H1 (cell line): ENCODE results near the gene ZNF48. TPM values are rescaled to one million over a fixed set of nuclear protein-coding genes. Genes with fewer than 3 reads are reported as not detected.

Source experiments
- CTCF ChIA-PET: fragments of 300-600 bp; sonication (Branson Sonifier 250); formaldehyde crosslinking; loops from one replicate; lab custom pipeline; 2021; ENCODE audit not compliant: partially characterized antibody; lab: Charles Lee
- POLR2A ChIA-PET: fragments of 300-600 bp; sonication (Branson Sonifier 250); formaldehyde crosslinking; loops from one replicate; lab custom pipeline; 2021; ENCODE audit warnings: inconsistent platforms; ENCODE audit not compliant: partially characterized antibody; lab: Charles Lee
- DNase-seq, 2 experiments: peaks; one replicate each; pipeline versions ENCODE4 v3.0.0 to v3.0.0-alpha.2; 2010 to 2022; ENCODE audit warnings: low spot score in 2 of 2, low read depth in 1 of 2, mixed read lengths in 1 of 2
- FAIRE-seq: peaks from 2 replicates; lab custom pipeline; 2011; peaks lifted over from hg19 to GRCh38; lab: Jason Lieb, UNC
- H2AFZ ChIP-seq: 2 replicates; pipeline ENCODE4 v1.8.1; 2012; ENCODE audit warnings: low read length, inconsistent platforms
- H2AK5ac ChIP-seq: 2 replicates; pipeline ENCODE4 v1.6.1; 2013; ENCODE audit warnings: low read depth, low read length
- H2BK120ac ChIP-seq: replicated peaks from 2 replicates; pipeline ENCODE3; 2013; ENCODE audit warnings: low read depth, low read length, inconsistent platforms
- H2BK12ac ChIP-seq: 2 replicates; pipeline ENCODE4 v1.6.1; 2013; ENCODE audit warnings: low read depth, low read length
- H2BK15ac ChIP-seq: 2 replicates; pipeline ENCODE4 v1.6.1; 2013; ENCODE audit warnings: low read length
- H2BK20ac ChIP-seq: 2 replicates; pipeline ENCODE4 v1.6.1; 2013; ENCODE audit warnings: low read length
- H2BK5ac ChIP-seq: 2 replicates; pipeline ENCODE4 v1.6.1; 2013; ENCODE audit warnings: low read depth, low read length
- H3K14ac ChIP-seq: 2 replicates; pipeline ENCODE4 v1.6.1; 2013; ENCODE audit warnings: inconsistent platforms; ENCODE audit not compliant: insufficient read length
- H3K18ac ChIP-seq: 2 replicates; pipeline ENCODE4 v1.6.1; 2013; ENCODE audit warnings: low read length; ENCODE audit errors: extremely low read depth
- H3K23ac ChIP-seq: 2 replicates; pipeline ENCODE4 v1.6.1; 2013; ENCODE audit warnings: inconsistent platforms; ENCODE audit not compliant: insufficient read length
- H3K23me2 ChIP-seq: 2 replicates; pipeline ENCODE4 v1.6.1; 2013; ENCODE audit warnings: low read depth, low read length
- H3K27ac ChIP-seq: 2 replicates; pipeline ENCODE4 v1.6.1; 2011; ENCODE audit warnings: low read depth, low read length, inconsistent platforms
- H3K27me3 ChIP-seq, 4 experiments: replicated peaks in 1 of 4; 1 replicate in 1 of 4; 2 replicates in 3 of 4; pipeline versions ENCODE4 v1.6.1 to v1.8.1; 2011 to 2013; ENCODE audit warnings: low read length in 3 of 4, mild to moderate bottlenecking in 3 of 4, inconsistent platforms in 2 of 4, mixed read lengths in 2 of 4, moderate library complexity in 1 of 4; ENCODE audit not compliant: control insufficient read depth in 3 of 4, insufficient read depth in 3 of 4; ENCODE audit errors: extremely low read depth in 1 of 4
- H3K36me3 ChIP-seq, 4 experiments: 2 replicates each; pipeline versions ENCODE4 v1.6.1 to v1.8.1; 2011 to 2013; ENCODE audit warnings: mild to moderate bottlenecking in 4 of 4, low read length in 3 of 4, moderate library complexity in 2 of 4, control low read depth in 1 of 4, inconsistent platforms in 1 of 4; ENCODE audit not compliant: insufficient read depth in 4 of 4, control insufficient read depth in 2 of 4
- H3K4ac ChIP-seq: replicated peaks from 2 replicates; pipeline ENCODE3; 2013; ENCODE audit warnings: low read length, low read depth, mixed read lengths, inconsistent platforms; ENCODE audit not compliant: insufficient read length
- H3K4me1 ChIP-seq, 4 experiments: replicated peaks in 1 of 4; 1 replicate in 1 of 4; 2 replicates in 3 of 4; pipeline versions ENCODE4 v1.6.1 to v1.8.1; 2011 to 2013; ENCODE audit warnings: low read length in 3 of 4, inconsistent platforms in 2 of 4, mixed read lengths in 1 of 4; ENCODE audit not compliant: insufficient read depth in 4 of 4, control insufficient read depth in 3 of 4
- H3K4me2 ChIP-seq, 2 experiments: 2 replicates each; pipeline versions ENCODE4 v1.6.1 to v1.8.1; 2011 to 2013; ENCODE audit warnings: low read depth in 2 of 2, low read length in 2 of 2, control low read depth in 1 of 2, inconsistent platforms in 1 of 2, mild to moderate bottlenecking in 1 of 2; ENCODE audit not compliant: insufficient read depth in 1 of 2
- H3K4me3 ChIP-seq, 4 experiments: fragments of 200-600, 300-600 bp in 1 of 4; sonication (generic), shearing (Covaris generic), sonication (Bioruptor Twin) in 1 of 4; 2 replicates each; pipeline versions ENCODE4 v1.5.1 to v1.8.1; 2011 to 2016; ENCODE audit warnings: low read length in 4 of 4, low read depth in 3 of 4, control low read depth in 2 of 4, inconsistent platforms in 2 of 4, mild to moderate bottlenecking in 2 of 4, mixed read lengths in 1 of 4, moderate library complexity in 1 of 4; ENCODE audit not compliant: insufficient read depth in 2 of 4; ENCODE audit errors: extremely low read depth in 1 of 4
- H3K56ac ChIP-seq: replicated peaks from 2 replicates; pipeline ENCODE3; 2013; ENCODE audit warnings: low read depth, mild to moderate bottlenecking, mixed read lengths, low read length, inconsistent platforms; ENCODE audit not compliant: insufficient read length
- H3K79me1 ChIP-seq: 2 replicates; pipeline ENCODE4 v1.6.1; 2013; ENCODE audit warnings: low read depth, low read length, control low read depth
- H3K79me2 ChIP-seq, 2 experiments: 2 replicates each; pipeline versions ENCODE4 v1.6.1 to v1.8.1; 2012 to 2013; ENCODE audit warnings: low read length in 2 of 2, mild to moderate bottlenecking in 2 of 2, inconsistent platforms in 1 of 2; ENCODE audit not compliant: insufficient read depth in 2 of 2, control insufficient read depth in 1 of 2
- H3K9ac ChIP-seq, 4 experiments: replicated peaks in 1 of 4; 1 replicate in 1 of 4; 2 replicates in 3 of 4; pipeline versions ENCODE4 v1.6.1 to v1.8.1; 2011 to 2013; ENCODE audit warnings: low read depth in 3 of 4, low read length in 3 of 4, control low read depth in 2 of 4, mild to moderate bottlenecking in 2 of 4, moderate library complexity in 2 of 4, inconsistent platforms in 1 of 4; ENCODE audit errors: extremely low read depth in 1 of 4
- H3K9me3 ChIP-seq, 2 experiments: 2 replicates each; pipeline versions ENCODE4 v1.6.1 to v1.8.1; 2012 to 2013; ENCODE audit warnings: mild to moderate bottlenecking in 2 of 2, moderate library complexity in 2 of 2, control low read depth in 1 of 2, inconsistent platforms in 1 of 2, low read depth in 1 of 2, low read length in 1 of 2, mixed read lengths in 1 of 2; ENCODE audit not compliant: insufficient read depth in 2 of 2
- H4K20me1 ChIP-seq, 2 experiments: replicated peaks in 1 of 2; 2 replicates each; pipeline versions ENCODE3 to v1.8.1; 2011 to 2013; ENCODE audit warnings: inconsistent platforms in 2 of 2, low read length in 2 of 2, mild to moderate bottlenecking in 1 of 2; ENCODE audit not compliant: insufficient read depth in 2 of 2, control insufficient read depth in 1 of 2
- H4K5ac ChIP-seq: 2 replicates; pipeline ENCODE4 v1.6.1; 2013; ENCODE audit warnings: low read length, low read depth, mixed read lengths, inconsistent platforms; ENCODE audit not compliant: insufficient read length
- H4K8ac ChIP-seq: 2 replicates; pipeline ENCODE4 v1.8.0; 2013; ENCODE audit warnings: mild to moderate bottlenecking, moderate library complexity, low read length, inconsistent platforms; ENCODE audit not compliant: insufficient read depth; ENCODE audit errors: extremely low read depth
- H4K91ac ChIP-seq: replicated peaks from 2 replicates; pipeline ENCODE3; 2013; ENCODE audit warnings: low read length, mixed read lengths, inconsistent platforms; ENCODE audit not compliant: insufficient read length
- HDAC2 ChIP-seq, 2 experiments: fragments of 300-600 bp in 1 of 2; sonication (generic) in 1 of 2; IDR thresholded peaks; 2 replicates each; pipeline ENCODE4 v1.6.1; 2011 to 2012; ENCODE audit warnings: low read depth in 2 of 2, low read length in 2 of 2, mild to moderate bottlenecking in 2 of 2, moderate library complexity in 2 of 2, borderline replicate concordance in 1 of 2, inconsistent platforms in 1 of 2
- KDM5A ChIP-seq: fragments of 200-600 bp; IDR thresholded peaks from 2 replicates; pipeline ENCODE4 v1.7.1; 2012; ENCODE audit warnings: mild to moderate bottlenecking, low read length, inconsistent platforms, mixed read lengths
- SAP30 ChIP-seq: fragments of 300-600 bp; sonication (generic); IDR thresholded peaks from 2 replicates; pipeline ENCODE4 v1.7.1; 2012; ENCODE audit warnings: low read length, moderate library complexity, mild to moderate bottlenecking, inconsistent platforms; ENCODE audit not compliant: insufficient read depth, insufficient replicate concordance
- WGBS, 2 experiments: shearing (Covaris generic) in 1 of 2; methylation state at CpG; one replicate each; pipeline versions ENCODE4 v1.1.6 to v1.1.7; 2013 to 2015; ENCODE audit warnings: low lambda C conversion rate in 2 of 2, mixed read lengths in 2 of 2, inconsistent platforms in 1 of 2, low coverage in 1 of 2, missing lambda C conversion rate in 1 of 2; ENCODE audit not compliant: insufficient replicate concordance in 2 of 2, insufficient coverage in 1 of 2, insufficient read length in 1 of 2; ENCODE audit errors: extremely low coverage in 1 of 2, missing lambda C conversion rate in 1 of 2; 5-methylcytosine and 5-hydroxymethylcytosine counted together
- polyA plus RNA-seq, 7 experiments: library from polyadenylated mRNA; depleted of rRNA in 3 of 7; stranded (reverse) in 5 of 7; unstranded in 2 of 7; fragments of >200 nt in 5 of 7; fragments of 200-250 nt in 2 of 7; gene quantifications; 1 replicate in 5 of 7; 2 replicates in 1 of 7; 4 replicates in 1 of 7; pipeline versions ENCODE4 v1.2.1 to v1.2.3, GENCODE V29; 2011 to 2013; ENCODE audit warnings: missing spikeins in 2 of 7, mixed read lengths in 2 of 7
- total RNA-seq: library from RNA; stranded (reverse); fragmentation: NEBNext Ultra II Directional; extraction: Animal tissue kit (Norgen Biotek cat#: 25700); gene quantifications from 2 replicates; pipeline ENCODE4 v1.2.1, GENCODE V29; 2021
- TF ChIP-seq, protein P1 (sequence below): IDR thresholded peaks from 2 replicates; pipeline ENCODE4 v1.6.1; 2011; ENCODE audit warnings: low read length, improper control_type of control experiment

Gene ZNF48
- total and polyA plus RNA-seq, 2 of the 8 experiments (the other 6 are each of a cell fraction or from before 2014, with no cell fraction given), result 30.4 to 41.2 TPM

DNA sequence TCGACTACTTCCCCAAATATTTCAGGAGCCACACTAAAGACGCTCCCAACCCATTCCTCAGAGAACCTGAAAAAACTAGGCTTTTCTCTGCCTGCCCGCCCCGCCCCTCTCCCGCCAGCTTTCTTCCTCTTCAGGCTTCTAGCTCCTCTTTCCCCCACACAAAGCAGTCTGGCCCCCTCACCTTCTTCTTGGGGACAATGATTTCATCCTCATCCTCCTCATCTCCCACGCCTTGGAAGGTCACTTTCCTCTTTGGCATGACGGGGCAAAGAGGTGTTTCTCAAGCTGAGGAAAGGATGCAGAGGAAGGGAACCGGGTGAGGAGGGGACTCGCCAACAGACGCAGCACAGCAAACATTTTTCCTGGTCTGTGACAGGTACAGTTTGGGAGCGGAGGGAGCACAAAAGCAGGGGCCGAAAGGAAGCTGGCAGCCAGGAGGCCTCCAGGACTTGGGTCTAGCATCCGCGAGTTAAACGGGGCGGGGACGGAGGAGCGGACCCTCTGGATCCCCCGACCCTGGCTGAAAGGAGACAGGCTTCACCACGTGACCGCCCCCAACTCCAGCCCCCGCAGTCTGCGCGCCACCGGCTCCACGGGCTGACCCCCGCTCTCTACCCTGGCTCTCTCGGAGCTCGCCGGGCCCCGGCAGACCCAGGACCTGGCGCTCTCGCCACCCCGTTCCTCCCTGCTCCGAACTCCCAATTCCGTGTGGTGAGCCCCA is 40.6 kb upstream of the ZNF48 start:
- Histone ChIP-seq H3K23me2 (peaks cover 11% of the 10 kb centered on the region), H3K79me2 (peaks cover 0 to 14% of the 10 kb centered on the region in 2 experiments; a peak in 2 of 4 replicates), H2BK20ac (no peak overlapping the region), H3K4me2 (peak overlapping the region; percentile 61 to 88), H2BK12ac (no peak overlapping the region; the same call in 1 of the 2 replicates), H3K4me3 (peak overlapping the region; percentile 51 to 93 (median 81)), H4K5ac (peak overlapping the region; percentile 88), H3K79me1 (no peaks in the 10 kb centered on the region; the same call in 1 of the 2 replicates), H2AK5ac (no peak overlapping the region), H4K8ac (peak overlapping the region; percentile 93; the same call in 1 of the 2 replicates), H3K27ac (peak overlapping the region; percentile 82), H3K4me1 (peaks cover 0 to 12% (median 6%) of the 10 kb centered on the region in 4 experiments; a peak in 5 of 7 replicates), H4K20me1 (peaks cover 3 to 9% of the 10 kb centered on the region in 2 experiments), H2AFZ (no peak overlapping the region), H2BK120ac (no peak overlapping the region), H3K18ac (0 out of 2 replicates have a peak overlapping the region, but pooled peaks have one; percentile 88), H4K91ac (peak overlapping the region; percentile 42), H2BK5ac (peak overlapping the region; percentile 96), H3K9ac (peak overlapping the region; percentile 77 to 96 (median 90)), H3K4ac (no peak overlapping the region), H3K36me3 (peaks cover 14 to 37% (median 31%) of the 10 kb centered on the region in 4 experiments), H3K27me3 (no peaks in the 10 kb centered on the region), H2BK15ac (no peak overlapping the region), H3K9me3 (no peaks in the 10 kb centered on the region), H3K56ac (peak overlapping the region; percentile 66), H3K14ac (no peak overlapping the region), H3K23ac (no peak overlapping the region)
- no peak for DNase-seq
- TF ChIP-seq, protein P1, sequence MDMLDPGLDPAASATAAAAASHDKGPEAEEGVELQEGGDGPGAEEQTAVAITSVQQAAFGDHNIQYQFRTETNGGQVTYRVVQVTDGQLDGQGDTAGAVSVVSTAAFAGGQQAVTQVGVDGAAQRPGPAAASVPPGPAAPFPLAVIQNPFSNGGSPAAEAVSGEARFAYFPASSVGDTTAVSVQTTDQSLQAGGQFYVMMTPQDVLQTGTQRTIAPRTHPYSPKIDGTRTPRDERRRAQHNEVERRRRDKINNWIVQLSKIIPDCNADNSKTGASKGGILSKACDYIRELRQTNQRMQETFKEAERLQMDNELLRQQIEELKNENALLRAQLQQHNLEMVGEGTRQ, result peak; percentile 65
- TF ChIP-seq HDAC2 (IDR thresholded peaks at IDR 0.05; ENCODE audit: borderline replicate concordance in 1 of 2, low read depth in 2 of 2, low read length in 2 of 2) (no peak), SAP30 (peak; percentile 64), KDM5A (peak; percentile 45; the same call in 1 of the 2 replicates)
- CTCF ChIA-PET, result interaction anchor here (0.5 to 3.5 kb wide), 7 partner anchors 10 to 160 kb away, joined by 3 to 20 read pairs (median 4); partner anchors contain the start of gene TBC1D10B
- 6% methylated on average over 25 of the region's 36 CpGs; no CpG with 5 or more reads in 1 of the 2 experiments for WGBS, 2 experiments
- POLR2A ChIA-PET, result interaction anchor here (0.6 to 7.9 kb wide), 24 partner anchors 8 to 578 kb away, joined by 3 to 79 read pairs (median 6); partner anchors contain the start of genes ALDOA, TBC1D10B, ZNF48 and ZNF747
- no peak for FAIRE-seq
